ENCODE results near the gene DLX4.
A peak's percentile ranks its signal among the peaks of the same experiment; 100 is the strongest.

Gene DLX4

GRCh38 chr17:49990331-49990730, 21.3 kb downstream of the DLX4 start:
- DNase-seq: no peak

GRCh38 chr17:49990921-49991320, 21.9 kb downstream of the DLX4 start:
- no peak for DNase-seq

- no peak for DNase-seq
These were observed 22.4 kb downstream of the DLX4 start for GRCh38 chr17:49991409-49991808.

- no peak for DNase-seq
These were observed 23.4 kb downstream of the DLX4 start for GRCh38 chr17:49992191-49992932.

GRCh38 chr17:49992933-49993422, 24.0 kb downstream of the DLX4 start:
- DNase-seq: no peak

- peak; percentile 25 for DNase-seq
These were observed 24.6 kb downstream of the DLX4 start for GRCh38 chr17:49993423-49994060.

GRCh38 chr17:49994085-49995054, 25.4 kb downstream of the DLX4 start:
- no peak for DNase-seq

- DNase-seq: peak; percentile 24
These were observed 26.2 kb downstream of the DLX4 start, which contains the start of gene DLX3 for GRCh38 chr17:49995055-49995738. TSS of gene DLX3 (minus strand) at chr17:49995224. CDS start at chr17:49994998, 226 bp downstream.

- DNase-seq: no peak
These were observed 27.1 kb downstream of the DLX4 start for GRCh38 chr17:49996121-49996494.

GRCh38 chr17:49996495-49997300, 27.7 kb downstream of the DLX4 start:
- DNase-seq: peak; percentile 64

- no peak for DNase-seq
These were observed 28.3 kb downstream of the DLX4 start for GRCh38 chr17:49997301-49997650.

GRCh38 chr17:49997773-49998703, 29.0 kb downstream of the DLX4 start:
- DNase-seq: peak; percentile 89

GRCh38 chr17:49998836-49999511, 30.0 kb downstream of the DLX4 start:
- DNase-seq: no peak

- no peak for DNase-seq
These were observed 34.9 kb downstream of the DLX4 start for GRCh38 chr17:50003911-50004310.

- DNase-seq: no peak
These were observed 40.3 kb downstream of the DLX4 start for GRCh38 chr17:50009282-50009681.

GRCh38 chr17:50013079-50013478, 44.1 kb downstream of the DLX4 start:
- DNase-seq: no peak

- DNase-seq: no peak
These were observed 45.6 kb downstream of the DLX4 start for GRCh38 chr17:50014471-50015088.

GRCh38 chr17:50015146-50015545, 46.2 kb downstream of the DLX4 start:
- no peak for DNase-seq

GRCh38 chr17:50018909-50019308, 49.9 kb downstream of the DLX4 start:
- DNase-seq: no peak

All from CD4-positive, alpha-beta T cell treated with Interleukin-17A for 1 hour (primary cell).